GM19099 (cell line): ENCODE measurements around the gene GLTPD2.

Experiments used
- POLR2A ChIP-seq: IDR thresholded peaks from 3 replicates; pipeline ENCODE4 v1.6.1; 2011; ENCODE audit warnings: low read depth; ENCODE audit not compliant: insufficient read length; ENCODE audit errors: extremely low read depth

Gene GLTPD2

GRCh38 chr17:4753392-4753791 lies 35.4 kb upstream of the GLTPD2 start:
- TF ChIP-seq POLR2A, result no peak

GRCh38 chr17:4759776-4760236 lies 29.0 kb upstream of the GLTPD2 start:
- no peak for TF ChIP-seq POLR2A

- TF ChIP-seq POLR2A, result no peak
Observed at GRCh38 chr17:4764595-4764994, 24.2 kb upstream of the GLTPD2 start.

- no peak for TF ChIP-seq POLR2A
Observed at GRCh38 chr17:4766201-4766600, 22.6 kb upstream of the GLTPD2 start.

GRCh38 chr17:4766723-4767122 lies 22.0 kb upstream of the GLTPD2 start:
- TF ChIP-seq POLR2A, result no peak

- no peak for TF ChIP-seq POLR2A
Observed at GRCh38 chr17:4768298-4768697, 20.5 kb upstream of the GLTPD2 start.

- TF ChIP-seq POLR2A, result no peak
Observed at GRCh38 chr17:4769628-4770027, 19.1 kb upstream of the GLTPD2 start.

GRCh38 chr17:4771519-4772234 lies 17.1 kb upstream of the GLTPD2 start, which contains the start of gene TM4SF5:
TSS of gene TM4SF5 (plus strand) at chr17:4771886. CDS start at chr17:4771923, 37 bp downstream.
- TF ChIP-seq POLR2A, result no peak

GRCh38 chr17:4772235-4772613 lies 16.5 kb upstream of the GLTPD2 start:
- TF ChIP-seq POLR2A, result no peak

GRCh38 chr17:4777969-4778760 lies 10.6 kb upstream of the GLTPD2 start:
- TF ChIP-seq POLR2A, result no peak

- no peak for TF ChIP-seq POLR2A
Observed at GRCh38 chr17:4780325-4780955, 8.3 kb upstream of the GLTPD2 start.

GRCh38 chr17:4782652-4783051 lies 6.1 kb upstream of the GLTPD2 start:
- TF ChIP-seq POLR2A, result no peak

GRCh38 chr17:4785311-4786105 lies 3.3 kb upstream of the GLTPD2 start:
- no peak for TF ChIP-seq POLR2A

- TF ChIP-seq POLR2A, result no peak
Observed at GRCh38 chr17:4786106-4786511, 2.7 kb upstream of the GLTPD2 start, which contains the start of gene VMO1. TSS of gene VMO1 (minus strand) at chr17:4786364. CDS start at chr17:4786352, 12 bp downstream.

- no peak for TF ChIP-seq POLR2A
Observed at GRCh38 chr17:4786516-4786915, 2.2 kb upstream of the GLTPD2 start.
